ENCODE measurements around the gene SCAF8. TPM values are rescaled to one million over a fixed set of nuclear protein-coding genes. Genes with fewer than 3 reads are reported as not detected.

Gene SCAF8
- total and polyA plus RNA-seq, 10 donors = 10.5 to 60.7 (median 52.2) TPM

- WGBS, 5 donors = 82 to 94% (median 88%) methylated on average over 2 of the region's 2 CpGs
- no peak for DNase-seq
- intact Hi-C loops (cut with DNase I; ENCODE audit: low total_unique reads) = no loop called here
- H3K27me3 ChIP-seq (replicated peaks in 1 of 7) = no peaks in the 10 kb centered on the region
- peaks cover 0 to 11% (median 0%) of the 10 kb centered on the region in 6 donors for H3K36me3 ChIP-seq
- no peak overlapping the region for H3K4me3 ChIP-seq
- no peaks in the 10 kb centered on the region for H3K9me3 ChIP-seq
- no peak for TF ChIP-seq POLR2A (IDR thresholded peaks at IDR 0.05)
- no peak for TF ChIP-seq CTCF (IDR thresholded peaks at IDR 0.05 in 8 of 11, conservative IDR thresholded peaks at IDR 0.05 in 3 of 11)
- no peak for TF ChIP-seq POLR2AphosphoS5 (IDR thresholded peaks at IDR 0.05)
- no peak overlapping the region for H3K27ac ChIP-seq
- H3K4me1 ChIP-seq = peaks cover 32 to 99% (median 68%) of the 10 kb centered on the region in 6 donors
Measured at GRCh38 chr6:154745243-154745642, 12.0 kb downstream of the SCAF8 start.

- no peaks in the 10 kb centered on the region for H3K9me3 ChIP-seq
- H3K4me3 ChIP-seq = no peak overlapping the region
- TF ChIP-seq POLR2A (IDR thresholded peaks at IDR 0.05) (no peak), POLR2AphosphoS5 (IDR thresholded peaks at IDR 0.05) (no peak), CTCF (IDR thresholded peaks at IDR 0.05 in 8 of 11, conservative IDR thresholded peaks at IDR 0.05 in 3 of 11) (no peak)
- peaks cover 11 to 95% (median 69%) of the 10 kb centered on the region in 6 donors for H3K4me1 ChIP-seq
- no peaks in the 10 kb centered on the region for H3K36me3 ChIP-seq
- WGBS, 5 donors = 92 to 96% (median 95%) methylated on average over 3 of the region's 3 CpGs
- H3K27me3 ChIP-seq (replicated peaks in 1 of 7) = no peaks in the 10 kb centered on the region
- intact Hi-C loops (cut with DNase I; ENCODE audit: low total_unique reads) = no loop called here
- no peak for DNase-seq
- no peak overlapping the region for H3K27ac ChIP-seq
Measured at GRCh38 chr6:154749341-154749740, 16.1 kb downstream of the SCAF8 start.

DNA sequence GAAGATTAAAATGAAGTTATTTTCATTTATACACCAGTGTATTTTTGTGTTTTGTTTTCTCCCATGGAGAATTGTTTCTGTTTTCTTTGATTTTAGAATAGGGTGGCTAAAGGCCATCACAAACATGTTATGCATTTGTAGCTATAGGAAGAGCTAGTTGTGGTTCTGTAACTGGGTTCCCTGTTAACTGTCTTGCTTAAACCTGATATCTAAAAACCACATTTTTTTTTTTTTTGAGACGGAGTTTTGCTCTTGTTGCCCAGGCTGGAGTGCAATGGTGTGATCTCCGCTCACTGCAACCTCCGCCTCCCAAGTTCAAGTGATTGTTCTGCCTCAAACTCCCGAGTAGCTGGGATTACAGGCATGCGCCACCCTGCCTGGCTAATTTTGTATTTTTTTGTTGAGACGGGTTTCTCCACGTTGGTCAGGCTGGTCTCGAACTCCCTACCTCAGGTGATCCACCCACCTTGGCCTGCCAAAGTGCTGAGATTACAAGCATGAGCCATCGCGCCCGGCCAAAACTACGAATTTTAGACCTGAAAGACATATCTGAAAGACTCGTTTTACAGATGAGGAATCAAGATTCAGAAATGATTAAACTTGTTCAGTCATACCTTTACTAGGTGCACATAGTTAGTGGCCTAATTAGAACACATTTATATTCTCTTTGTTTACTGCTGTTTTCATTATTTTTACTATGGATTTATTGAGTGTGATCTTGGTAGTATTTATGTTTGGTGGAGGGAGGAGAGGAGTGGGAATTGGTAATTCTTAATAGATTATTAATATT is 18.0 kb downstream of the SCAF8 start:
- Histone ChIP-seq H3K27ac (no peak overlapping the region), H3K4me3 (no peak overlapping the region), H3K27me3 (replicated peaks in 1 of 7) (no peaks in the 10 kb centered on the region), H3K9me3 (no peaks in the 10 kb centered on the region), H3K4me1 (peaks cover 13 to 95% (median 65%) of the 10 kb centered on the region in 6 donors), H3K36me3 (no peaks in the 10 kb centered on the region)
- DNase-seq = no peak
- TF ChIP-seq POLR2A (IDR thresholded peaks at IDR 0.05) (no peak), CTCF (IDR thresholded peaks at IDR 0.05 in 8 of 11, conservative IDR thresholded peaks at IDR 0.05 in 3 of 11) (no peak), POLR2AphosphoS5 (IDR thresholded peaks at IDR 0.05) (no peak)
- intact Hi-C loops (cut with DNase I; ENCODE audit: low total_unique reads) = no loop called here
- WGBS, 5 donors = 86 to 90% (median 87%) methylated on average over 13 of the region's 13 CpGs

GRCh38 chr6:154752022-154752421 is 18.8 kb downstream of the SCAF8 start:
- H3K27ac ChIP-seq = no peak overlapping the region
- no peaks in the 10 kb centered on the region for H3K9me3 ChIP-seq
- peaks cover 11 to 95% (median 67%) of the 10 kb centered on the region in 6 donors for H3K4me1 ChIP-seq
- TF ChIP-seq CTCF (IDR thresholded peaks at IDR 0.05 in 8 of 11, conservative IDR thresholded peaks at IDR 0.05 in 3 of 11) = no peak
- TF ChIP-seq POLR2A (IDR thresholded peaks at IDR 0.05) = no peak
- TF ChIP-seq POLR2AphosphoS5 (IDR thresholded peaks at IDR 0.05) = no peak
- no peaks in the 10 kb centered on the region for H3K36me3 ChIP-seq
- H3K27me3 ChIP-seq (replicated peaks in 1 of 7) = no peaks in the 10 kb centered on the region
- intact Hi-C loops (cut with DNase I; ENCODE audit: low total_unique reads) = no loop called here
- 60 to 100% (median 75%) methylated on average over 1 of the region's 1 CpG for WGBS, 5 donors
- no peak overlapping the region for H3K4me3 ChIP-seq
- no peak for DNase-seq

Data from spleen (tissue), 11 donors.